Activated T-cell treated with anti-CD3 and anti-CD28 coated beads, Interleukin-2, amount 50 U/mL, for 72 hours (primary cell): Measurements from ENCODE around the gene ZNHIT1. TPM values are rescaled to one million over a fixed set of nuclear protein-coding genes. Genes with fewer than 3 reads are reported as not detected.
"Not testable (repeated sequence)": the region's sequence is repeated elsewhere in the genome, so short reads cannot be mapped to it uniquely, and the experiment has no call there.

ENCODE experiments used
- ATAC-seq, 2 donors: fragments of 150-1000 bp; cut with Tn5 transposase; replicated peaks in 1 of 2; 2 replicates each; pipeline ENCODE4 v1.10.0; 2021; ENCODE audit warnings: moderate library complexity in 2 of 2, mild to moderate bottlenecking in 1 of 2
- DNase-seq, 2 donors: peaks; one replicate each; pipeline ENCODE4 v3.0.0; 2021 to 2022; ENCODE audit warnings: mixed read lengths in 1 of 2
- H3K27ac Mint-ChIP-seq: one replicate; pipeline ENCODE4 v1.8.0; 2022; ENCODE audit warnings: mild to moderate bottlenecking, moderate library complexity, mixed read lengths
- H3K27me3 Mint-ChIP-seq: one replicate; pipeline ENCODE4 v1.8.0; 2022; ENCODE audit warnings: low read depth, mixed read lengths
- H3K36me3 Mint-ChIP-seq, 2 donors: one replicate each; pipeline ENCODE4 v1.8.0; 2022; ENCODE audit warnings: mixed read lengths in 2 of 2, mild to moderate bottlenecking in 1 of 2; ENCODE audit not compliant: insufficient read depth in 2 of 2
- H3K4me1 Mint-ChIP-seq: one replicate; pipeline ENCODE4 v1.8.0; 2022; ENCODE audit warnings: low read depth, mixed read lengths
- H3K4me3 Mint-ChIP-seq, 2 donors: one replicate each; pipeline ENCODE4 v1.8.0; 2022; ENCODE audit warnings: mild to moderate bottlenecking in 2 of 2, mixed read lengths in 2 of 2, moderate library complexity in 2 of 2
- H3K9me3 Mint-ChIP-seq, 2 donors: one replicate each; pipeline ENCODE4 v1.8.0; 2022; ENCODE audit warnings: mixed read lengths in 2 of 2
- total RNA-seq, 2 donors: library from RNA; stranded (reverse); gene quantifications; one replicate each; pipeline ENCODE4 v1.2.3, GENCODE V29; 2022

ZNHIT1 gene
- total RNA-seq, 2 donors from 2014 or later, result 36.6 to 38.9 TPM

DNA sequence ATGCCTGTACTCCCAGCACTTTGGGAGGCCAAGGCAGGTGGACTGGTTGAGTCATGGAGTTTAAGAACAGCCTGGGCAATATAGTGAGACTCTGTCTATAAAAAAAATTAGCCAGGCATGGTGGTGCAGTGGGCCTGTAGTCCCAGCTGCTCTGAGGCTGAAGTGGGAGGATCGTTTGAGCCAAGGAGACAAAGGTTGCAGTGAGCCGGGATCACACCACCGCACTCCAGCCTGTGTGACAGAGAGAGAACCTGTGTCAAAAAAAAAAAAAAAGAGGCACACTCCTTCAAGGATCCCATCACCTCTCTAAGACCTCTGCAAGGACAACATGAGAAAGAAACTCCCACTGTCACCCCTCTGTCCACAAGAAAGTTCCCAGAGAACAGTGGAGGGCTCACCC, 42.3 kb upstream of the ZNHIT1 start:
- H3K27me3 Mint-ChIP-seq, result peaks cover 88% of the 10 kb centered on the region
- H3K27ac Mint-ChIP-seq, result no peak overlapping the region
- H3K36me3 Mint-ChIP-seq, result peaks cover 0 to 2% of the 10 kb centered on the region in 2 donors

DNA sequence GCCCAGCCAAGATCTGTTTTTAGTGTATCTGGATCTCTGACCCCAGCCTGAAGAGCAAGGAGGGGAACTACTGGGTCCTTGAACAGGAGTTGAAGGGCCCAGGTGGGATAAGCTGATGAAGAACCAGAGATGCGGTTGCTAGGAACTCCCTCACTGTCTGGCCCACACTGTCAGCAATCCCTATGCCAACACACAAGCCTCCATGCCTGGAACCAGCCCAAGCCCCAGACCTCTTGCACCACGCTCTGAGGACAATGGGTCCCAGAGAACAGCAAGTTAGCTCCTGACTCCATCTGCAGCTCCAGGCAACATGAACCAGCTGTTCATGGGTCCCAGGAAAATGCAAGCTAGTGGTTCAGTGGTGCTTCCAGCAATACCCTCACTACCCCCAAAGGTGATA, 40.3 kb upstream of the ZNHIT1 start:
- H3K27ac Mint-ChIP-seq, result no peak overlapping the region
- no peak overlapping the region for H3K4me3 Mint-ChIP-seq
- H3K4me1 Mint-ChIP-seq, result peaks cover 26% of the 10 kb centered on the region
- ATAC-seq (no peak), DNase-seq (no peak)
- H3K36me3 Mint-ChIP-seq, result peaks cover 0 to 2% of the 10 kb centered on the region in 2 donors
- H3K9me3 Mint-ChIP-seq, result no peaks in the 10 kb centered on the region
- peaks cover 78% of the 10 kb centered on the region for H3K27me3 Mint-ChIP-seq

More for the DNA sequence above, 42.3 kb upstream of the ZNHIT1 start:
- Mint-ChIP-seq H3K4me1 (peaks cover 41% of the 10 kb centered on the region), H3K9me3 (no peaks in the 10 kb centered on the region), H3K4me3 (no peak overlapping the region)
- no peak for DNase-seq
- ATAC-seq, result no peak

DNA sequence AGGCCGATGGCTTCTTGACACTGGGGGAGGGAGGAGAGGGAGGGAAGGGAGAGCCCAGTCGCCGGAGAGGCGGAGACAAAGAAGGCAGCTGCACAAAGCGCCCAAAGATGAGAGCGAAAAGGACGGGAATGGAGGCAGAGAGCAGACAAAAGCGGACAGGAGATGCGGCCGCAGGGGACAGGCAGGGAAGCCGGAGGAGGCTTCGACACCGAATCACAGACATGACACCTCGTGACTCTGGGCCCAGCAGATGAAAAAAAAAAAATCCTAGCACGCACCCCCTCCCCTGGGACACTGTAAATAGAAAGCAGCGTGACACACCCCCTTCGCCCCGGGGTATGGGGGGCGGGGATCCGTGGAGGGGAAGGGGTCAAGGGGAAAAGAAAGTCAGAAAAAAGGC, 38.8 kb upstream of the ZNHIT1 start:
- Mint-ChIP-seq H3K27me3 (peaks cover 67% of the 10 kb centered on the region), H3K9me3 (no peaks in the 10 kb centered on the region), H3K4me3 (peak overlapping the region; percentile 53 to 61), H3K36me3 (peaks cover 0 to 2% of the 10 kb centered on the region in 2 donors), H3K27ac (no peak overlapping the region), H3K4me1 (peaks cover 14% of the 10 kb centered on the region)
- DNase-seq (no peak), ATAC-seq (no peak)

GRCh38 chr7:101179713-101180112, 38.3 kb upstream of the ZNHIT1 start:
- Mint-ChIP-seq H3K4me3 (peak overlapping the region in 1 of 2 donors; percentile 32), H3K27me3 (peaks cover 64% of the 10 kb centered on the region), H3K9me3 (no peaks in the 10 kb centered on the region), H3K27ac (no peak overlapping the region), H3K4me1 (peaks cover 9% of the 10 kb centered on the region), H3K36me3 (peaks cover 0 to 2% of the 10 kb centered on the region in 2 donors)
- no peak for DNase-seq
- ATAC-seq, result no peak

DNA sequence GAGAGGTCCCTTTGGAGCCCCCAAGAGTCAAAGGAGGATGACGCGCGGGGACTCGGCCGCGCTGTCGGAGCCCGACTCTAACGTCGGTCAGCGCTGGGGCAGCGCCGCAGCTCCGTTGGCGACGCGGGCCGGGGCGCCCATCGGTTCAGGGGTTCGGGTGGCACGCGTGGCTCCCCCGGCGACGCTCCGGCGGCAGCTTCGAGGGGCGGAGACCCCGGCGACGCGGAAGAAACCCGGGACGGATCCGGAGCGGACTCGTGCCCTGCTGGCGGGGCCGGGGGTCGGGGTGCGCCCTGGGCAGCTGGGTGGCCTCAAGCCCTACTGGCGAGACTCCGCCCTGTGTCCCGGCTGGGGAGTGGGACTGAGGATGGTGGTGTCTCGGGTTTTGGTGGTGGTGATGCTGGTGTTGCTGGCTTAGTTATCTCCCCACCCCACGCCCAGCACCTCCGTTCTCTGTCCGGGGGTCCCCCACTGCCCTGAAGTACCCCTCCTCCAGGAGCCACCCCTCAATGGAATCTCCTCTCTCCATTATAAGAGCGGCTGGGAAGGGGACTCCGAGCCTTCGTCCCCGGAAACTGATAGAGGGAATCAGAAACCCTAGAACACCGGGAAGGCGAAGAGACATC, 37.7 kb upstream of the ZNHIT1 start, which contains the start of gene NAT16:
Gene NAT16 (minus strand): TSS at position 164 of the 626 bp plus-strand sequence. CDS start 5,486 bp downstream, outside the sequence.
- ATAC-seq (no peak), DNase-seq (no peak)
- Mint-ChIP-seq H3K4me3 (peak within 1 kb of the TSS; percentile 53 to 61), H3K9me3 (no peaks in the 10 kb centered on the region), H3K36me3 (peaks cover 0 to 2% of the 10 kb centered on the region in 2 donors), H3K4me1 (peaks cover 9% of the 10 kb centered on the region), H3K27ac (no peak within 1 kb of the TSS), H3K27me3 (peaks cover 64% of the 10 kb centered on the region)

GRCh38 chr7:101185258-101185839, 32.6 kb upstream of the ZNHIT1 start:
- no peak for ATAC-seq

DNA sequence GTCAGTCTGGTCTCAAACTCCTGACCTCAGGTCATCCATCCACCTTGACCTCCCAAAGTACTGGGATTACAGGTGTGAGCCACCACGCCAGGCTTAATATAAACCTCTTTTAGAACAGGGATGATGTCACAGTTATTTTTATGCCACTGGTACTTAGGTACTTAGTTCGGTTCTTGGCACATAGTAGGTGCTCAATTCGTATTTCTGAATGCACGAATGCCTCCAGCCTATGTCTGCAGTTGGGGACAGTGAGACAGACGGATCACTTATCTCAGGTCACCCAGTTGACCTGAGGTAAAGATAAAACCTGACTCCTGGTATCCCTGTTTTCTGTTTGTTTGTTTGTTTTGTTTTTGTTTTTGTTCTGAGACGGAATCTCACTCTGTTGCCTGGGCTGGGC, 31.8 kb upstream of the ZNHIT1 start:
- Mint-ChIP-seq H3K9me3 (no peaks in the 10 kb centered on the region), H3K4me3 (no peak overlapping the region), H3K27ac (no peak overlapping the region), H3K4me1 (no peaks in the 10 kb centered on the region), H3K36me3 (no peaks in the 10 kb centered on the region), H3K27me3 (peaks cover 20% of the 10 kb centered on the region)
- ATAC-seq (no peak), DNase-seq (no peak)

More at GRCh38 chr7:101185258-101185839, 32.6 kb upstream of the ZNHIT1 start:
- H3K27me3 Mint-ChIP-seq, result peaks cover 28% of the 10 kb centered on the region
- H3K4me3 Mint-ChIP-seq, result no peak overlapping the region
- no peaks in the 10 kb centered on the region for H3K4me1 Mint-ChIP-seq
- no peak overlapping the region for H3K27ac Mint-ChIP-seq
- DNase-seq, result no peak
- H3K9me3 Mint-ChIP-seq, result no peaks in the 10 kb centered on the region
- no peaks in the 10 kb centered on the region for H3K36me3 Mint-ChIP-seq

- H3K27ac Mint-ChIP-seq, result no peak overlapping the region
- no peak for DNase-seq
Measured at GRCh38 chr7:101186844-101187428, 31.0 kb upstream of the ZNHIT1 start.

GRCh38 chr7:101189109-101189508, 28.9 kb upstream of the ZNHIT1 start:
- DNase-seq (no peak), ATAC-seq (no peak)
- H3K4me3 Mint-ChIP-seq, result no peak overlapping the region
- peaks cover 5% of the 10 kb centered on the region for H3K4me1 Mint-ChIP-seq
- no peaks in the 10 kb centered on the region for H3K9me3 Mint-ChIP-seq
- no peak overlapping the region for H3K27ac Mint-ChIP-seq
- H3K36me3 Mint-ChIP-seq, result no peaks in the 10 kb centered on the region
- H3K27me3 Mint-ChIP-seq, result peaks cover 21% of the 10 kb centered on the region

More at GRCh38 chr7:101186844-101187428, 31.0 kb upstream of the ZNHIT1 start:
- no peaks in the 10 kb centered on the region for H3K4me1 Mint-ChIP-seq
- no peak for ATAC-seq
- no peaks in the 10 kb centered on the region for H3K9me3 Mint-ChIP-seq
- H3K27me3 Mint-ChIP-seq, result peaks cover 20% of the 10 kb centered on the region
- H3K36me3 Mint-ChIP-seq, result no peaks in the 10 kb centered on the region
- no peak overlapping the region for H3K4me3 Mint-ChIP-seq

DNA sequence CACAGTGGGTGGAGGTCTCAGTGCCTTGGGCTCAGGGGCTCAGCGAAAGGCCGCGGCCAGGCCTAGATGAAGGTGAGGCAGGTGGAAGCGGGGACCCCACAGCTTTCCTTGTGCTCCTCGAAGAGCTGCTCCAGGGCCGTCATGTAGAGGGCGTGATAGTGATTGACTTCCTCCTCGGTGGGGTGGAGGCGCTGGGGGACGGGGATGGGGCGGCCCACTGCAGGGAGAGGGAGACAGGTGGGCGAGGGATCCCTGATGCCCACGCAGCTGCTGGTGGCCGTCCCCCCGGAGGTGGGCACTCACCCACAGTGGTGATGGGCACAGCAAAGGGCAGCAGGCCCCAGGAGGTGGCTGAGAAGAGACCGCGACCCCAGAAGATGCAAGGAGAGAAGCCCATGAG, 22.1 kb upstream of the ZNHIT1 start:
- Mint-ChIP-seq H3K36me3 (no peaks in the 10 kb centered on the region), H3K4me3 (no peak overlapping the region), H3K27ac (no peak overlapping the region), H3K4me1 (peaks cover 7% of the 10 kb centered on the region), H3K27me3 (peaks cover 17% of the 10 kb centered on the region), H3K9me3 (no peaks in the 10 kb centered on the region)
- ATAC-seq, result no peak
- no peak for DNase-seq

GRCh38 chr7:101197991-101198390, 20.0 kb upstream of the ZNHIT1 start:
- Mint-ChIP-seq H3K27me3 (peaks cover 28% of the 10 kb centered on the region), H3K27ac (no peak overlapping the region), H3K9me3 (no peaks in the 10 kb centered on the region), H3K36me3 (no peaks in the 10 kb centered on the region), H3K4me3 (no peak overlapping the region), H3K4me1 (peaks cover 4% of the 10 kb centered on the region)
- ATAC-seq (no peak), DNase-seq (no peak)

GRCh38 chr7:101198476-101198875, 19.5 kb upstream of the ZNHIT1 start:
- Mint-ChIP-seq H3K4me3 (no peak overlapping the region), H3K36me3 (no peaks in the 10 kb centered on the region), H3K4me1 (peaks cover 4% of the 10 kb centered on the region), H3K27ac (no peak overlapping the region), H3K27me3 (peaks cover 31% of the 10 kb centered on the region), H3K9me3 (no peaks in the 10 kb centered on the region)
- ATAC-seq (no peak), DNase-seq (no peak)

DNA sequence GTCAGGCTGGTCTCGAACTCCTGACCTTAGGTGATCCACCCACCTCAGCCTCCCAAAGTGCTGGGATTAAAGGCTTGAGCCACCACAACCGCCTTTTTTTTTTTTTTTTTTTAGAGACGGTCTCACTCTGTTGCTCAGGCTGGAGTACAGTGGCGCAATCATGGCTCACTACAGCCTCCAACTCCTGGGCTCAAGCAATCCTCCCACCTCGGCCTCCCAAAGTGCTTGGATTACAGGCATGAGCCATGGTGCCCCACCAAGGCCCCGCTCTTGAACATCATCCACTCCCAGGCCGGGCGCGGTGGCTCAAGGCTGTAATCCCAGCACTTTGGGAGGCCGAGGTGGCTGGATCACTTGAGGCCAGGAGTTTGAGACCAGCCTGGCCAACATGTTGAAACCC, 18.4 kb upstream of the ZNHIT1 start:
- H3K27me3 Mint-ChIP-seq, result peaks cover 39% of the 10 kb centered on the region
- H3K36me3 Mint-ChIP-seq, H3K4me3 Mint-ChIP-seq, ATAC-seq, H3K27ac Mint-ChIP-seq, DNase-seq, H3K9me3 Mint-ChIP-seq: not testable (repeated sequence)
- H3K4me1 Mint-ChIP-seq, result peaks cover 13% of the 10 kb centered on the region
